ENCODE results near the gene ADGRV1. TPM values are rescaled to one million over a fixed set of nuclear protein-coding genes. Genes with fewer than 3 reads are reported as not detected.

The ADGRV1 gene
- total RNA-seq, 4 donors from 2014 or later = 1.9 to 11.3 TPM; not detected in 2

DNA sequence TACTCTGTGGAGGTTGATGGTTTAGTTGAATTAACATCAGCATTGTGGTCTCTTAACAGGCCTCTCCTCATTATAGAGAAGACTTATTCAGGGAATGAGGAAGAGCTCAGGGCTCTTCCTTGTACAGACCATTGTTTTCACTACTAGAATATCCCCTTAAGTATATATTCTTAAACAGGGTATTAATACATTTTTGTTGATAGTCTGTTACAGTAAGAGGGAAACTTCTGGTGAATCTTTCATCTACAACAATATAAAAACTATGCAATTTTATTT lies 330.7 kb downstream of the ADGRV1 start:
- Histone ChIP-seq H3K4me1 (no peaks in the 10 kb centered on the region), H3K36me3 (no peaks in the 10 kb centered on the region), H3K9me3 (no peaks in the 10 kb centered on the region), H3K4me3 (no peak overlapping the region), H3K27ac (no peak overlapping the region), H3K27me3 (no peaks in the 10 kb centered on the region)
- TF ChIP-seq, protein P1, sequence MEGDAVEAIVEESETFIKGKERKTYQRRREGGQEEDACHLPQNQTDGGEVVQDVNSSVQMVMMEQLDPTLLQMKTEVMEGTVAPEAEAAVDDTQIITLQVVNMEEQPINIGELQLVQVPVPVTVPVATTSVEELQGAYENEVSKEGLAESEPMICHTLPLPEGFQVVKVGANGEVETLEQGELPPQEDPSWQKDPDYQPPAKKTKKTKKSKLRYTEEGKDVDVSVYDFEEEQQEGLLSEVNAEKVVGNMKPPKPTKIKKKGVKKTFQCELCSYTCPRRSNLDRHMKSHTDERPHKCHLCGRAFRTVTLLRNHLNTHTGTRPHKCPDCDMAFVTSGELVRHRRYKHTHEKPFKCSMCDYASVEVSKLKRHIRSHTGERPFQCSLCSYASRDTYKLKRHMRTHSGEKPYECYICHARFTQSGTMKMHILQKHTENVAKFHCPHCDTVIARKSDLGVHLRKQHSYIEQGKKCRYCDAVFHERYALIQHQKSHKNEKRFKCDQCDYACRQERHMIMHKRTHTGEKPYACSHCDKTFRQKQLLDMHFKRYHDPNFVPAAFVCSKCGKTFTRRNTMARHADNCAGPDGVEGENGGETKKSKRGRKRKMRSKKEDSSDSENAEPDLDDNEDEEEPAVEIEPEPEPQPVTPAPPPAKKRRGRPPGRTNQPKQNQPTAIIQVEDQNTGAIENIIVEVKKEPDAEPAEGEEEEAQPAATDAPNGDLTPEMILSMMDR (IDR thresholded peaks at IDR 0.05) = no peak
- TF ChIP-seq POLR2A (IDR thresholded peaks at IDR 0.05) = no peak
- intact Hi-C loops (cut with DNase I; ENCODE audit: low total_unique reads) = no loop called here
- no peak for DNase-seq

DNA sequence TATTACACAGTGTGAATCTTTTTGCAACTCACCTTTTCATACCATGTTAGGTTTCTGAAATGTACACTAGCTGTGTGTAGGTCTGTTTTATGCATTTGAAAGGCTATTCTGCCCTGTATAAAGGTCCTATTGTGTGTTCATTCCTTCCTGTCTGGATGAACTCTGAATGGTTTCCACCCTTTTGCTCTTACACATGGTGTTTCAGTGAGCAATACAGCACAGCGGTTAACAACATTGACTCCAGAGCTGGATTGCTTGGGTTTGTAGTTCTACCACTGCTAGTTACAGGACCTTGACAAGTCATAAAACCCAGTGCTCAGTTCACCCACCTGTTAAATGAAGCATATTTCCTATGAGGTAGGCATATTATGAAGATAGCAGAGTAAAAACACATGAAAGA lies 331.6 kb downstream of the ADGRV1 start:
- DNase-seq = no peak
- intact Hi-C loops (cut with DNase I; ENCODE audit: low total_unique reads) = no loop called here
- Histone ChIP-seq H3K4me1 (no peaks in the 10 kb centered on the region), H3K27me3 (no peaks in the 10 kb centered on the region), H3K4me3 (no peak overlapping the region), H3K36me3 (no peaks in the 10 kb centered on the region), H3K9me3 (no peaks in the 10 kb centered on the region), H3K27ac (no peak overlapping the region)
- TF ChIP-seq POLR2A (IDR thresholded peaks at IDR 0.05) = no peak
- TF ChIP-seq, protein P1 (IDR thresholded peaks at IDR 0.05) = no peak

DNA sequence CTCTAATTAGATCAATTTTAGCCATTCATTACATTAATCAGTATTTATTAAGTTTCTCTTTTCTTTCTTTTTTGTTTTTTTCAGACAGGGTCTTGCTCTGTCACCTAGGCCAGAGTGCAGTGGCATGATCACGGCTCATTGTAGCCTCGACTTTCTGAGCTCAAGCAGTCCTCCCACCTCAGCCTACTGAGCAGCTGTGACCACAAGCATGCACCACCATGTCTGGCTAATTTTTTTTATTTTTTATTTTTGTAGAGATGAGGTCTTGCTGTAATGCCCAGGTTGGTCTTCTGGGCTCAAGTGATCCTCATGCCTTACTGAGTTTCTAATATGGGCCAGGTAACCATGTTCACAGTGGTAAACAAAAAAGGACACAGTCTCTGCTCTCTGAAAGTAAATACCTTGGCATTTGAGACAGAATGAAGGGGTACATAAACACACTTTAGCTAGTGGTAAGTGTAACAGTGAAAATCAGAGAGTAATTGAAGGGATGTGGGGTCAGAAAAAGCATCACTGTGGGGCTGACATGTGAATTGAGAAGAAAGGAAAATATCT lies 336.3 kb downstream of the ADGRV1 start:
- H3K36me3 ChIP-seq = no peaks in the 10 kb centered on the region
- no peaks in the 10 kb centered on the region for H3K27me3 ChIP-seq
- intact Hi-C loops (cut with DNase I; ENCODE audit: low total_unique reads) = no loop called here
- DNase-seq = no peak
- H3K4me1 ChIP-seq = no peaks in the 10 kb centered on the region
- TF ChIP-seq, protein P1 (IDR thresholded peaks at IDR 0.05) = no peak
- no peak for TF ChIP-seq POLR2A (IDR thresholded peaks at IDR 0.05)
- H3K9me3 ChIP-seq = no peaks in the 10 kb centered on the region
- no peak overlapping the region for H3K27ac ChIP-seq
- no peak overlapping the region for H3K4me3 ChIP-seq

DNA sequence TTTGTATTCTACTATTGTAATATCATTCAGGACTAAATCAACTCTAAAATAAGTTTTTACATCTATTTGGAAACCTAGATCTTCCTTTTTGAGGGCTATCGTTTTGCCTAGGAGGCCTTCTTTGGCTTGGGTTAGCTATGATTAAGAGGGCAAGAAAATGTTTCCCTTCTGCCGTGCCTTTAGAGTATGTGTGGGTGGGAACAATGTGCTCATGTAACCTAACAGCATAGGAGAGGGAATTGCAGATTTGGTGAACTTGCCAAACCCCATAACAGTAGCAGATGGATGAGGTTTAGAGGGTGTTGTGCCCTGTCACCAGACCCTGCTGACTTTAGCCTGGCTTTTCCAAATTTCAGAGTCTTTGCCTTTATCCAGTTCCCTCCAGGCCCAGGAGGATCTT lies 339.0 kb downstream of the ADGRV1 start:
- TF ChIP-seq, protein P1 (IDR thresholded peaks at IDR 0.05) = no peak
- no peak for TF ChIP-seq POLR2A (IDR thresholded peaks at IDR 0.05)
- intact Hi-C loops (cut with DNase I; ENCODE audit: low total_unique reads) = no loop called here
- Histone ChIP-seq H3K36me3 (no peaks in the 10 kb centered on the region), H3K27me3 (no peaks in the 10 kb centered on the region), H3K4me3 (no peak overlapping the region), H3K9me3 (no peaks in the 10 kb centered on the region), H3K27ac (no peak overlapping the region), H3K4me1 (no peaks in the 10 kb centered on the region)
- no peak for DNase-seq

DNA sequence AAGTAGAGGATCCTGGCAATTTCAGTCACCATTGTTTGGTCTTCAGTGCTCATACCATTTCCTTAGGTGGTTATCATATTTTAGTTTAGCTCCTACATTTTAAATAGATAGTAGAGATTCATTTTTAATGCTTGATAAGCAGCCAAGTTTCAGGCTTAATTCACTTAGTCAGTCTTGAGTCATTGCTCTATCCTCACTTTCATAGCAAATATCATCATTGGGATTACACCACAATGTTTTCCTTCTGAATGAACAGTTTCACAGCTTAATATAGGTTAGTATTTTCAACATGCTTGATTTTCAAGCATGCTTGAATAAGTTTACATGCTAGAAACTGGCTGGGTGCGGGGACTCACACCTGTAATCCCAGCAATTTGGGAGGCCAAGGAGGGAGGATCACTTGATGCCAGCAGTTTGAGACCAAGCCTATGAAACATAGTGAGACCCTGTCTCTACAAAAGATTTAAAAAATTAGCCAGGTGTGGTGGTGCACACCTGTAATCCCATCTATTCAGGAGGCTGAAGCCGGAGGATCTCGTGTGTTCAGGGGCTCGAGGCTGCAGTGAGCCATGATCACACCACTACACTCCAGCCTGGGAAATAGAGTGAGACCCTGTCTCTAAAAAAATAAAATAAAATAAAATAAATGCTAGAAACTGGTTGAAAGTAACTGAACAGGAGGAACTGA lies 339.9 kb downstream of the ADGRV1 start:
- intact Hi-C loops (cut with DNase I; ENCODE audit: low total_unique reads) = no loop called here
- no peak overlapping the region for H3K4me3 ChIP-seq
- no peaks in the 10 kb centered on the region for H3K36me3 ChIP-seq
- DNase-seq = no peak
- no peak for TF ChIP-seq POLR2A (IDR thresholded peaks at IDR 0.05)
- TF ChIP-seq, protein P1 (IDR thresholded peaks at IDR 0.05) = no peak
- no peak overlapping the region for H3K27ac ChIP-seq
- no peaks in the 10 kb centered on the region for H3K9me3 ChIP-seq
- no peaks in the 10 kb centered on the region for H3K27me3 ChIP-seq
- H3K4me1 ChIP-seq = no peaks in the 10 kb centered on the region
